Measurements from ENCODE around the gene PITX2.

Gene PITX2

GRCh38 chr4:110624398-110624780 lies 1.5 kb upstream of the PITX2 start:
- DNase-seq (ENCODE audit: low read depth in 2 of 2): no peak

- DNase-seq (ENCODE audit: low read depth in 2 of 2): no peak
Observed at GRCh38 chr4:110623718-110624397, 981 bp upstream of the PITX2 start.

- DNase-seq (ENCODE audit: low read depth in 2 of 2): no peak
Observed at GRCh38 chr4:110621839-110622751, 782 bp downstream of the PITX2 start.

GRCh38 chr4:110621328-110621812 lies 1.5 kb downstream of the PITX2 start:
- no peak for DNase-seq (ENCODE audit: low read depth in 2 of 2)

- DNase-seq (ENCODE audit: low read depth in 2 of 2): no peak
Observed at GRCh38 chr4:110620691-110621327, 2.1 kb downstream of the PITX2 start.

GRCh38 chr4:110620322-110620690 lies 2.6 kb downstream of the PITX2 start:
- no peak for DNase-seq (ENCODE audit: low read depth in 2 of 2)

GRCh38 chr4:110619463-110620247 lies 3.2 kb downstream of the PITX2 start:
- DNase-seq (ENCODE audit: low read depth in 2 of 2): no peak

- DNase-seq (ENCODE audit: low read depth in 2 of 2): no peak
Observed at GRCh38 chr4:110618581-110619462, 4.1 kb downstream of the PITX2 start.

- DNase-seq (ENCODE audit: low read depth in 2 of 2): no peak
Observed at GRCh38 chr4:110617646-110618580, 5.0 kb downstream of the PITX2 start.

- DNase-seq (ENCODE audit: low read depth in 2 of 2): no peak
Observed at GRCh38 chr4:110617075-110617640, 5.7 kb downstream of the PITX2 start.

GRCh38 chr4:110616238-110617074 lies 6.4 kb downstream of the PITX2 start:
- no peak for DNase-seq (ENCODE audit: low read depth in 2 of 2)

- no peak for DNase-seq (ENCODE audit: low read depth in 2 of 2)
Observed at GRCh38 chr4:110615353-110616237, 7.3 kb downstream of the PITX2 start.

- DNase-seq (ENCODE audit: low read depth in 2 of 2): no peak
Observed at GRCh38 chr4:110614976-110615352, 7.9 kb downstream of the PITX2 start.

GRCh38 chr4:110614173-110614963 lies 8.5 kb downstream of the PITX2 start:
- no peak for DNase-seq (ENCODE audit: low read depth in 2 of 2)

GRCh38 chr4:110613745-110614144 lies 9.1 kb downstream of the PITX2 start:
- no peak for DNase-seq (ENCODE audit: low read depth in 2 of 2)

GRCh38 chr4:110612631-110613269 lies 10.1 kb downstream of the PITX2 start:
- DNase-seq (ENCODE audit: low read depth in 2 of 2): no peak
